Endodermal cell (in vitro differentiated cells): Measurements from ENCODE around the gene UNC5CL. TPM values are rescaled to one million over a fixed set of nuclear protein-coding genes. Genes with fewer than 3 reads are reported as not detected.

Experiments
- DNase-seq: peaks from one replicate; pipeline ENCODE4 v3.0.0-alpha.2; 2017
- H3K27ac ChIP-seq: 2 replicates; pipeline ENCODE4 v1.5.1; 2013; ENCODE audit warnings: mild to moderate bottlenecking, low read depth, low read length, moderate library complexity
- H3K27me3 ChIP-seq: 2 replicates; pipeline ENCODE4 v1.6.1; 2013; ENCODE audit warnings: mild to moderate bottlenecking, low read length, moderate library complexity; ENCODE audit not compliant: insufficient read depth, control insufficient read depth, poor library complexity, severe bottlenecking
- H3K36me3 ChIP-seq: 2 replicates; pipeline ENCODE4 v1.7.0; 2013; ENCODE audit warnings: mild to moderate bottlenecking, low read length, moderate library complexity; ENCODE audit not compliant: control insufficient read depth, insufficient read depth
- H3K4me1 ChIP-seq: one replicate; pipeline ENCODE4 v1.7.0; 2013; ENCODE audit warnings: low read length; ENCODE audit not compliant: control insufficient read depth, insufficient read depth
- H3K4me3 ChIP-seq: 2 replicates; pipeline ENCODE4 v1.5.1; 2013; ENCODE audit warnings: mild to moderate bottlenecking, low read length, moderate library complexity
- H3K9ac ChIP-seq: 2 replicates; pipeline ENCODE4 v1.6.1; 2013; ENCODE audit warnings: mild to moderate bottlenecking, low read length, moderate library complexity; ENCODE audit not compliant: poor library complexity, severe bottlenecking; ENCODE audit errors: extremely low read depth
- H3K9me3 ChIP-seq: 2 replicates; pipeline ENCODE4 v1.6.1; 2013; ENCODE audit warnings: mild to moderate bottlenecking, low read length, moderate library complexity; ENCODE audit not compliant: control insufficient read depth
- H3K27ac Mint-ChIP-seq: 2 replicates; pipeline ENCODE4 v1.8.0; 2020; ENCODE audit warnings: mixed read lengths
- H3K27me3 Mint-ChIP-seq: 2 replicates; pipeline ENCODE4 v1.8.0; 2021; ENCODE audit warnings: mild to moderate bottlenecking, mixed read lengths; ENCODE audit not compliant: insufficient read depth
- H3K36me3 Mint-ChIP-seq: 2 replicates; pipeline ENCODE4 v1.8.0; 2020; ENCODE audit warnings: low read depth, mixed read lengths
- H3K4me1 Mint-ChIP-seq: 2 replicates; pipeline ENCODE4 v1.8.0; 2020; ENCODE audit warnings: mixed read lengths
- H3K4me3 Mint-ChIP-seq: 2 replicates; pipeline ENCODE4 v1.8.0; 2020; ENCODE audit warnings: mild to moderate bottlenecking, moderate library complexity, mixed read lengths
- H3K9me3 Mint-ChIP-seq: 2 replicates; pipeline ENCODE4 v1.8.0; 2020; ENCODE audit warnings: mild to moderate bottlenecking, mixed read lengths
- WGBS, 2 experiments: methylation state at CpG; one replicate each; pipeline versions ENCODE4 v1.1.5 to v1.1.7; 2013; ENCODE audit warnings: missing lambda C conversion rate in 2 of 2, mixed read lengths in 1 of 2; ENCODE audit not compliant: insufficient coverage in 1 of 2, insufficient read length in 1 of 2; 5-methylcytosine and 5-hydroxymethylcytosine counted together
- total RNA-seq, 2 donors: library from RNA; stranded (reverse); fragmentation: NEBNext Ultra II Directional in 1 of 2; extraction: Animal tissue kit (Norgen Biotek cat#: 25700) in 1 of 2; gene quantifications; 2 replicates in 1 of 2; 3 replicates in 1 of 2; pipeline ENCODE4 v1.2.1, GENCODE V29; 2021
- TF ChIP-seq, protein P1 (sequence below): fragments of 200-600 bp; sonication (generic); conservative IDR thresholded peaks from 2 replicates; pipeline ENCODE4 v1.5.0; 2021; ENCODE audit warnings: antibody characterized with exemption, mild to moderate bottlenecking

Gene UNC5CL
- total RNA-seq, 2 donors from 2014 or later, result 3.8 to 4.7 TPM

DNA sequence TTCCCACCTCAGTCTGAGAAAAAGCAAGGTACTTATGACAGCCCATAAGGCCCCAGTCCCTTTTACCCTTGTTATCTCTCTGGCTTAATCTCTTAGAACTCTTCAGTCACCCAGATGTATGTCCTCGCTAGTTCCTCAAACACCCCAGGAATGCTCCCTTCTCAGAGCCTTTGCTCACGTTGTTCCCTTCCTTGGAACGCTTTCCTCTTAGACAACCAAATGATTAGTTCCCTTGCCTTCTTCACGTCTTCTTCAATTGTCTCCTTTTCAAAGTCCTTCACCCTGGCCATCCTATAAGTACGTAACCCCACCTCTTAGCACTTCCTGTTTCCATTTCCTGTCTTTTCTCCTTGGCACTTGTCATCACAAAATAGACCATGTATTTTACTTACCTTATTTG is 12.9 kb upstream of the UNC5CL start:
- Mint-ChIP-seq H3K27ac (no peak overlapping the region), H3K36me3 (peaks cover 9% of the 10 kb centered on the region), H3K4me3 (no peak overlapping the region), H3K4me1 (peaks cover 45% of the 10 kb centered on the region), H3K9me3 (no peaks in the 10 kb centered on the region), H3K27me3 (no peaks in the 10 kb centered on the region)
- WGBS, 2 experiments, result 83 to 90% methylated on average over 5 of the region's 5 CpGs
- H3K36me3 ChIP-seq, result no peaks in the 10 kb centered on the region
- H3K27ac ChIP-seq, result no peak overlapping the region
- TF ChIP-seq, protein P1, sequence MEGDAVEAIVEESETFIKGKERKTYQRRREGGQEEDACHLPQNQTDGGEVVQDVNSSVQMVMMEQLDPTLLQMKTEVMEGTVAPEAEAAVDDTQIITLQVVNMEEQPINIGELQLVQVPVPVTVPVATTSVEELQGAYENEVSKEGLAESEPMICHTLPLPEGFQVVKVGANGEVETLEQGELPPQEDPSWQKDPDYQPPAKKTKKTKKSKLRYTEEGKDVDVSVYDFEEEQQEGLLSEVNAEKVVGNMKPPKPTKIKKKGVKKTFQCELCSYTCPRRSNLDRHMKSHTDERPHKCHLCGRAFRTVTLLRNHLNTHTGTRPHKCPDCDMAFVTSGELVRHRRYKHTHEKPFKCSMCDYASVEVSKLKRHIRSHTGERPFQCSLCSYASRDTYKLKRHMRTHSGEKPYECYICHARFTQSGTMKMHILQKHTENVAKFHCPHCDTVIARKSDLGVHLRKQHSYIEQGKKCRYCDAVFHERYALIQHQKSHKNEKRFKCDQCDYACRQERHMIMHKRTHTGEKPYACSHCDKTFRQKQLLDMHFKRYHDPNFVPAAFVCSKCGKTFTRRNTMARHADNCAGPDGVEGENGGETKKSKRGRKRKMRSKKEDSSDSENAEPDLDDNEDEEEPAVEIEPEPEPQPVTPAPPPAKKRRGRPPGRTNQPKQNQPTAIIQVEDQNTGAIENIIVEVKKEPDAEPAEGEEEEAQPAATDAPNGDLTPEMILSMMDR, result no peak
- H3K4me1 ChIP-seq, result peaks cover 19% of the 10 kb centered on the region
- H3K4me3 ChIP-seq, result no peak overlapping the region
- no peak for DNase-seq
- H3K9ac ChIP-seq, result no peak overlapping the region
- no peaks in the 10 kb centered on the region for H3K9me3 ChIP-seq
- no peaks in the 10 kb centered on the region for H3K27me3 ChIP-seq

GRCh38 chr6:41050536-41050935 is 11.5 kb upstream of the UNC5CL start:
- H3K9me3 ChIP-seq, result no peaks in the 10 kb centered on the region
- no peak overlapping the region for H3K4me3 Mint-ChIP-seq
- H3K27me3 ChIP-seq, result no peaks in the 10 kb centered on the region
- TF ChIP-seq, protein P1, result no peak
- no peak overlapping the region for H3K27ac ChIP-seq
- DNase-seq, result no peak
- WGBS, 2 experiments, result 91 to 92% methylated on average over 2 to 3 of the region's 3 CpGs
- peaks cover 19% of the 10 kb centered on the region for H3K4me1 ChIP-seq
- peaks cover 39% of the 10 kb centered on the region for H3K4me1 Mint-ChIP-seq
- H3K4me3 ChIP-seq, result no peak overlapping the region
- no peaks in the 10 kb centered on the region for H3K27me3 Mint-ChIP-seq
- H3K36me3 Mint-ChIP-seq, result peaks cover 2% of the 10 kb centered on the region
- no peaks in the 10 kb centered on the region for H3K9me3 Mint-ChIP-seq
- no peak overlapping the region for H3K9ac ChIP-seq
- no peak overlapping the region for H3K27ac Mint-ChIP-seq
- H3K36me3 ChIP-seq, result no peaks in the 10 kb centered on the region

DNA sequence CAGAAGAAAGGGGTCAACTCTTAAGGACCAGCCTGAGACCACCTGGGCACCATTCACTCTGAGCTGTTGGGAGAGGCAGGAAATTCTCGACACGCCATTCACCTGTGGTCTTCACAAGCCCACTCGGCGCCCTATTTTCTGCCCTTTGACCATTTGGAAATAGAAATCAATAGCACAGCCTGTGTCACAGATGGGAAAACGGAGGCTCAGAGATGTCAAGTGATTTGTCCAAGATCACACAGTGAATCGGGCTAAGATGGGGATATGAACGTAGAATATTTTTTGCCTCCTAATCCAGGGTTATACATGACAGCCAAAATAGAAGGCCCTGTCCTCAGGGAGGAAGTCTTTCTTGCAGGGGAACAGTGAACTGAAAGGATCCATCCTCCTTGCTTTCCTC is 10.9 kb upstream of the UNC5CL start:
- no peak for DNase-seq
- Mint-ChIP-seq H3K4me1 (peaks cover 33% of the 10 kb centered on the region), H3K27ac (no peak overlapping the region), H3K4me3 (no peak overlapping the region), H3K36me3 (peaks cover 2% of the 10 kb centered on the region), H3K27me3 (no peaks in the 10 kb centered on the region), H3K9me3 (no peaks in the 10 kb centered on the region)
- H3K9me3 ChIP-seq, result no peaks in the 10 kb centered on the region
- H3K4me3 ChIP-seq, result no peak overlapping the region
- peaks cover 14% of the 10 kb centered on the region for H3K4me1 ChIP-seq
- H3K36me3 ChIP-seq, result no peaks in the 10 kb centered on the region
- no peak overlapping the region for H3K9ac ChIP-seq
- no peak overlapping the region for H3K27ac ChIP-seq
- TF ChIP-seq, protein P1, result no peak
- 84% methylated on average over 7 of the region's 7 CpGs for WGBS, 2 experiments
- no peaks in the 10 kb centered on the region for H3K27me3 ChIP-seq
